ENCODE measurements around the gene MT1X. TPM values are rescaled to one million over a fixed set of nuclear protein-coding genes. Genes with fewer than 3 reads are reported as not detected.
"Not testable (repeated sequence)": the region's sequence is repeated elsewhere in the genome, so short reads cannot be mapped to it uniquely, and the experiment has no call there.

MT1X gene
- total RNA-seq, 2 donors from 2014 or later: 22.0 to 22.1 TPM

GRCh38 chr16:56664506-56664905, 17.8 kb upstream of the MT1X start:
- Mint-ChIP-seq H3K36me3 (ENCODE audit: low read depth) (peaks cover 2% of the 10 kb centered on the region), H3K4me1 (peaks cover 23% of the 10 kb centered on the region), H3K27ac (no peak overlapping the region), H3K4me3 (no peak overlapping the region), H3K27me3 (peaks cover 24% of the 10 kb centered on the region)
- no peak for ATAC-seq
- no peaks in the 10 kb centered on the region for H3K9me3 ChIP-seq (ENCODE audit: control insufficient read depth, low read length, poor library complexity, severe bottlenecking)
- DNase-seq: no peak

GRCh38 chr16:56665286-56666261, 16.7 kb upstream of the MT1X start:
- H3K4me1 Mint-ChIP-seq: peaks cover 26% of the 10 kb centered on the region
- not testable (repeated sequence) for H3K9me3 ChIP-seq (ENCODE audit: control insufficient read depth, low read length, poor library complexity, severe bottlenecking); ATAC-seq; H3K4me3 Mint-ChIP-seq; H3K27ac Mint-ChIP-seq; H3K36me3 Mint-ChIP-seq (ENCODE audit: low read depth); DNase-seq
- peaks cover 35% of the 10 kb centered on the region for H3K27me3 Mint-ChIP-seq

DNA sequence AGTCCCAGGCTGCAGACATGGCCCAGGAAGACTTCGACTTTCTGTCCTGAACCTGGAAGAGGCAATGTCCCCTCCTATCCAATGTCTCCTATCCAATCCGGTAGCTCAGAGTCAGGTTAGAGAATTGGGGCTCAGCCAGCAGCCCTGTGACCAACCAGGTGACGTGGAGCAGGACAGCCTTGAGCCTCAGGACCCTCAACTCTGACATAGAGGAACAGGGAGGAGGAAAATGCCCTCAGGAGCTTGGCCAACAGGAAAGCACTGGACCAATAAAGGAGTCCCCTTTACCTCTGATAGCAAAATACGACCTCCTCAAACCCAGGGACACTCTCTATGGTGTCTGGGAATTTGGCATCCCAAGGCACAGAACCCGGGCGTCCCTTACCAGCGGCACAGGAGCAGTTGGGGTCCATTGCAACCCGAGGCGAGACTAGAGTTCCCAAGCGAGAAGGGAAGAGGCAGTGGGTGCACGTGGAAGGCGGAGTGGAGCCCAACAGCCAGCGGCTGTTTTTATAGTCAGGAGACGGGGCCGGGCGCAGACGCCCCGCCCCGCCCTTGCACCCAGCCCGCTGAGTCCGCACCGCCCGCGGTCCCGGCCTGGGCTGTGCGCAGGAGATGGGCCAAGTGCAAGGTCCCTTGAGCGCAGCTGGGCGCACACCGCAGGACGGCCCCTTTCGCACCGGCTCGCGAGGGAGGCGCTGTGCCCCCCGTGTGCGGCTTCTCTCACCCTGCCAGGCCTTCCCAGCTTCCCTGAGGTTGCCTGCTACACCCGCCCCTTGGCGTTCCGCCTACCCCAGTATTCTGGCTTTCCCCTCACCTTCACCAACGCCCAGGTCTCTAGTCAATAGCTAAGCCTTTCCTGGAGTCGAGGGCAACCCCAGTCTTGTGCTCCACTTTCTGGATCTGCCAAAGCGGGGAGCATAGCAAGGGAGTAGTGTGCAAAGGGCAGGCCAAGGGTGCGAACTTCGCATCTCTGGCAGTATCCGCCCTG, 14.4 kb upstream of the MT1X start, which contains the start of gene MT1G:
TSS of gene MT1G (minus strand) at position 485 of the 991 bp plus-strand sequence. CDS start at position 413, 72 bp downstream.
- no peaks in the 10 kb centered on the region for H3K9me3 ChIP-seq (ENCODE audit: control insufficient read depth, low read length, poor library complexity, severe bottlenecking)
- DNase-seq (no peak), ATAC-seq (peak; percentile 58)
- peaks cover 21% of the 10 kb centered on the region for H3K4me1 Mint-ChIP-seq
- peaks cover 45% of the 10 kb centered on the region for H3K27me3 Mint-ChIP-seq
- H3K36me3 Mint-ChIP-seq (ENCODE audit: low read depth): peaks cover 2% of the 10 kb centered on the region
- no peak within 1 kb of the TSS for H3K27ac Mint-ChIP-seq
- peak within 1 kb of the TSS; percentile 71 for H3K4me3 Mint-ChIP-seq

GRCh38 chr16:56669005-56669839, 13.0 kb upstream of the MT1X start, which contains the start of gene MT1H:
Gene MT1H, plus strand, starts transcription at chr16:56669814. Its CDS starts 71 bp downstream, at chr16:56669885.
- no peak within 1 kb of the TSS for H3K27ac Mint-ChIP-seq
- DNase-seq (no peak), ATAC-seq (peak; percentile 40)
- peaks cover 2% of the 10 kb centered on the region for H3K36me3 Mint-ChIP-seq (ENCODE audit: low read depth)
- H3K9me3 ChIP-seq (ENCODE audit: control insufficient read depth, low read length, poor library complexity, severe bottlenecking): no peaks in the 10 kb centered on the region
- peak within 1 kb of the TSS; percentile 71 for H3K4me3 Mint-ChIP-seq
- peaks cover 16% of the 10 kb centered on the region for H3K4me1 Mint-ChIP-seq
- H3K27me3 Mint-ChIP-seq: peaks cover 55% of the 10 kb centered on the region

DNA sequence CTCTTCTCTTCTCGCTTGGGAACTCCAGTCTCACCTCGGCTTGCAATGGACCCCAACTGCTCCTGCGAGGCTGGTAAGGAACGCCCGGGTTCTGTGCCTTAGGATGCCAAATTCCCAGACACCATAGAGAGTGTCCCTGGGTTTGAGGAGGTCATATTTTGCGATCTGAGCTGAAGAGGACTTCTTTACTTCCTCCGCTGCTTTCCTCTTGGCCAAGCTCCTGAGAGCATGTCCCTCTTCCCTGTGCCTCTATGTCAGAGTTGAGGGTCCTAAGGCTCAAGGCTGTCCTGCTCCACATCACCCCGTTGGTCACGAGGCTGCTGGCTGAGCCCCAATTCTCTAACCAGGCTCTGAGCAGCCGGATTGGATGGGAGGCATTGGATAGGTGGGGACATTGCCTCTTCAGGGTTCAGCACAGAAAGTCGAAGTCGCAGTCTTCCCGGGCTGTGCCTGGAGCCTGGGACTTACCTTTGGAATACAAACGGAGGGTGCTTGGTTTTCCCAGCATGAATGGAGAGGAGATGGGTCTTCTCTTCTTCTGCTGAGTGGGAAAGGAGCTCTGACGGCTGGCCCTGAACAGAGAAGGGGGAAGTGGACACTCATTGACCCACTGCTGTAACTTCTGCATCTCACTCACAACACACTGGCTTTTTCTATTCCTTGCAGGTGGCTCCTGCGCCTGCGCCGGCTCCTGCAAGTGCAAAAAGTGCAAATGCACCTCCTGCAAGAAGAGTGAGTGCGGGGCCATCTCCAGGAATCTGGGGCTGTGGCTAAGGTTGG, 12.2 kb upstream of the MT1X start:
- no peaks in the 10 kb centered on the region for H3K9me3 ChIP-seq (ENCODE audit: control insufficient read depth, low read length, poor library complexity, severe bottlenecking)
- H3K4me1 Mint-ChIP-seq: peaks cover 18% of the 10 kb centered on the region
- ATAC-seq (no peak), DNase-seq (no peak)
- peak overlapping the region; percentile 31 for H3K4me3 Mint-ChIP-seq
- no peak overlapping the region for H3K27ac Mint-ChIP-seq
- peaks cover 60% of the 10 kb centered on the region for H3K27me3 Mint-ChIP-seq
- H3K36me3 Mint-ChIP-seq (ENCODE audit: low read depth): peaks cover 2% of the 10 kb centered on the region

DNA sequence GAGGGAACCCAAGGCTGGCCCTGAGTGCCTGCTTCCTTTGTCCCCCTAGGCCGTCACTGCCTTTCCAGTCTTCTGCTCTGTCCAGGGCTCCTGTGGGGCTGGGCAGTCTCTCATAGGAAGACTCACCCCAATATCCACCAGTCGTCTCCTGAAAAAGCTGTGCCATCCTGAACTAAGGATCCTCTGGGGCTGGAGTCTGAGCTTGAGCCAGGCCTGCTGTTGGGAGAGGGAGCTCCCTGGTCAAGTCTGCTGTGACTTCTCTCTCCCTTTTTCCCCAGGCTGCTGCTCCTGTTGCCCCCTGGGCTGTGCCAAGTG, 11.7 kb upstream of the MT1X start:
- Mint-ChIP-seq H3K4me3 (no peak overlapping the region), H3K4me1 (peaks cover 20% of the 10 kb centered on the region), H3K27ac (no peak overlapping the region), H3K27me3 (peaks cover 65% of the 10 kb centered on the region), H3K36me3 (ENCODE audit: low read depth) (peaks cover 2% of the 10 kb centered on the region)
- DNase-seq (no peak), ATAC-seq (no peak)
- no peaks in the 10 kb centered on the region for H3K9me3 ChIP-seq (ENCODE audit: control insufficient read depth, low read length, poor library complexity, severe bottlenecking)

DNA sequence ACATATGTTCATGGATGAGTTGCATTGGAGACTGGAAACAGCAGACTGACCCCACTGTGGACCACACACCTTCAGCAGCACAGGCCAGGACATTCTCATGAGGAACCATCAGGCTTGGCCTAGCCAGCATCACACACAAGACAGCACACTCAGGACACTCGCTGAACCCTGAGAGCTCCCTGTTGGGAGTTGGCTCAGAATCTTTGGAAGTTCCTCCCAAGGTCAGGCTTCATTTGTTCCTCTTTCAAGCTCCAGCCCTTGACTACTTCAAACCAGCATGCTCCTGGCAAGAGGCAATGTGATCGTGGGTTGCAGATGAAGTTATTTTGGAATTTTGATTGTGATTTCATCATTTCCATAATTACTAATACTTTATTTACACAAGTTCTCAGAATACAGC, 10.6 kb upstream of the MT1X start:
- H3K27ac Mint-ChIP-seq; H3K4me3 Mint-ChIP-seq; DNase-seq; H3K9me3 ChIP-seq (ENCODE audit: control insufficient read depth, low read length, poor library complexity, severe bottlenecking); ATAC-seq; H3K36me3 Mint-ChIP-seq (ENCODE audit: low read depth): not testable (repeated sequence)
- H3K4me1 Mint-ChIP-seq: peaks cover 21% of the 10 kb centered on the region
- peaks cover 67% of the 10 kb centered on the region for H3K27me3 Mint-ChIP-seq

- peaks cover 21% of the 10 kb centered on the region for H3K4me1 Mint-ChIP-seq
- H3K27ac Mint-ChIP-seq; H3K4me3 Mint-ChIP-seq; DNase-seq; ATAC-seq; H3K36me3 Mint-ChIP-seq (ENCODE audit: low read depth); H3K9me3 ChIP-seq (ENCODE audit: control insufficient read depth, low read length, poor library complexity, severe bottlenecking): not testable (repeated sequence)
- H3K27me3 Mint-ChIP-seq: peaks cover 66% of the 10 kb centered on the region
Observed at GRCh38 chr16:56672171-56672570, 10.1 kb upstream of the MT1X start.

- H3K4me3 Mint-ChIP-seq: no peak overlapping the region
- DNase-seq (no peak), ATAC-seq (no peak)
- H3K9me3 ChIP-seq (ENCODE audit: control insufficient read depth, low read length, poor library complexity, severe bottlenecking): no peaks in the 10 kb centered on the region
- H3K27ac Mint-ChIP-seq: no peak overlapping the region
- peaks cover 18% of the 10 kb centered on the region for H3K4me1 Mint-ChIP-seq
- peaks cover 2% of the 10 kb centered on the region for H3K36me3 Mint-ChIP-seq (ENCODE audit: low read depth)
- peaks cover 58% of the 10 kb centered on the region for H3K27me3 Mint-ChIP-seq
Observed at GRCh38 chr16:56672761-56673536, 9.3 kb upstream of the MT1X start.

GRCh38 chr16:56673921-56674320, 8.3 kb upstream of the MT1X start:
- Mint-ChIP-seq H3K36me3 (ENCODE audit: low read depth) (no peaks in the 10 kb centered on the region), H3K4me3 (peak overlapping the region; percentile 9), H3K27me3 (peaks cover 49% of the 10 kb centered on the region), H3K27ac (no peak overlapping the region), H3K4me1 (peaks cover 12% of the 10 kb centered on the region)
- H3K9me3 ChIP-seq (ENCODE audit: control insufficient read depth, low read length, poor library complexity, severe bottlenecking): no peaks in the 10 kb centered on the region
- ATAC-seq (peak; percentile 60), DNase-seq (no peak)

DNA sequence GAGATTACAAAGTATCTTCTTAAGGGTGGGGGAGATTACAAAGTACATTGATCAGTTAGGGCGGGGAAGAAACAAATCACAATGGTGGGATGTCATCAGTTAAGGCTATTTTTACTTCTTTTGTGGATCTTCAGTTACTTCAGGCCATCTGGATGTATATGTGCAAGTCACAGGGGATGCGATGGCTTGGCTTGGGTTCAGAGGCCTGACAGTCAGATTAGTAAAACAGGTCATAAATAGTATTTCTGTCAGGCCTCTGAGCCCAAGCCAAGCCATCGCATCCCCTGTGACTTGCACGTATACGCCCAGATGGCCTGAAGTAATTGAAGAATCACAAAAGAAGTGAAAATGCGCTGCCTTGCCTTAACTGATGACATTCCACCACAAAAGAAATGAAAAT, 7.7 kb upstream of the MT1X start:
- peaks cover 42% of the 10 kb centered on the region for H3K27me3 Mint-ChIP-seq
- H3K9me3 ChIP-seq (ENCODE audit: control insufficient read depth, low read length, poor library complexity, severe bottlenecking); H3K4me1 Mint-ChIP-seq; ATAC-seq; H3K27ac Mint-ChIP-seq; H3K36me3 Mint-ChIP-seq (ENCODE audit: low read depth); DNase-seq; H3K4me3 Mint-ChIP-seq: not testable (repeated sequence)
